Activated T-helper 1 cell treated with anti-CD3 and anti-CD28 coated beads, Interleukin-12 subunit alpha, Interleukin-12 subunit beta, Interleukin-2, Interleukin-4 antibody, amounts not matched to agents 30 ng/mL and 10 ng/mL and 1 ng/mL, durations not matched to agents 14 hours and 24 hours and 36 hours (primary cell): ENCODE results near the gene NUDCD3. TPM values are rescaled to one million over a fixed set of nuclear protein-coding genes. Genes with fewer than 3 reads are reported as not detected.

Experiments
- DNase-seq: peaks from one replicate; pipeline ENCODE4 v3.0.0; 2021; ENCODE audit warnings: low spot score
- H3K27ac Mint-ChIP-seq: one replicate; pipeline ENCODE4 v1.8.0; 2021; ENCODE audit warnings: mild to moderate bottlenecking, mixed read lengths
- H3K27me3 Mint-ChIP-seq: one replicate; pipeline ENCODE4 v1.8.0; 2022; ENCODE audit warnings: mild to moderate bottlenecking, moderate library complexity, mixed read lengths; ENCODE audit not compliant: insufficient read depth
- H3K36me3 Mint-ChIP-seq: one replicate; pipeline ENCODE4 v1.8.0; 2021; ENCODE audit warnings: low read depth, mixed read lengths
- H3K4me1 Mint-ChIP-seq: one replicate; pipeline ENCODE4 v1.8.0; 2021; ENCODE audit warnings: low read depth, mixed read lengths
- H3K4me3 Mint-ChIP-seq: one replicate; pipeline ENCODE4 v1.8.0; 2021; ENCODE audit warnings: mild to moderate bottlenecking, moderate library complexity, mixed read lengths
- H3K9me3 Mint-ChIP-seq: one replicate; pipeline ENCODE4 v1.8.0; 2021; ENCODE audit warnings: mixed read lengths
- intact Hi-C: fragments of 100-400 bp; cut with micrococcal nuclease; formaldehyde crosslinking; loops from one replicate; pipeline ENCODE4 v1.15.1; 2024
- total RNA-seq: library from RNA; stranded (reverse); gene quantifications from 2 replicates; pipeline ENCODE4 v1.2.3, GENCODE V29; 2022

NUDCD3 gene
- total RNA-seq, 1 donor from 2014 or later = 83.1 TPM

GRCh38 chr7:44416941-44417340 lies 73.5 kb downstream of the NUDCD3 start:
- Mint-ChIP-seq H3K4me3 (no peak overlapping the region), H3K36me3 (peaks cover 15% of the 10 kb centered on the region), H3K9me3 (peaks cover 4% of the 10 kb centered on the region), H3K4me1 (peaks cover 11% of the 10 kb centered on the region), H3K27ac (no peak overlapping the region), H3K27me3 (no peaks in the 10 kb centered on the region)
- DNase-seq = no peak
- intact Hi-C loops = loop anchor here (5.0 kb wide), 1 partner anchor 45 kb away; no protein-coding TSS in a partner anchor

GRCh38 chr7:44415510-44415909 lies 74.9 kb downstream of the NUDCD3 start:
- no peak overlapping the region for H3K4me3 Mint-ChIP-seq
- intact Hi-C loops = loop anchor here (5.0 kb wide), 1 partner anchor 47 kb away; no protein-coding TSS in a partner anchor
- peaks cover 24% of the 10 kb centered on the region for H3K36me3 Mint-ChIP-seq
- no peak overlapping the region for H3K27ac Mint-ChIP-seq
- peaks cover 11% of the 10 kb centered on the region for H3K4me1 Mint-ChIP-seq
- peaks cover 8% of the 10 kb centered on the region for H3K9me3 Mint-ChIP-seq
- H3K27me3 Mint-ChIP-seq = no peaks in the 10 kb centered on the region
- DNase-seq = no peak

- no peak overlapping the region for H3K4me3 Mint-ChIP-seq
Measured at GRCh38 chr7:44415047-44415446, 75.4 kb downstream of the NUDCD3 start.

GRCh38 chr7:44411306-44411705 lies 79.2 kb downstream of the NUDCD3 start:
- no peak for DNase-seq
- H3K27me3 Mint-ChIP-seq = no peaks in the 10 kb centered on the region
- H3K36me3 Mint-ChIP-seq = peaks cover 33% of the 10 kb centered on the region
- no peak overlapping the region for H3K27ac Mint-ChIP-seq
- intact Hi-C loops = no loop called here
- peaks cover 8% of the 10 kb centered on the region for H3K9me3 Mint-ChIP-seq
- no peak overlapping the region for H3K4me3 Mint-ChIP-seq
- H3K4me1 Mint-ChIP-seq = peaks cover 11% of the 10 kb centered on the region

More at GRCh38 chr7:44415047-44415446, 75.4 kb downstream of the NUDCD3 start:
- peaks cover 25% of the 10 kb centered on the region for H3K36me3 Mint-ChIP-seq
- intact Hi-C loops = loop anchor here (5.0 kb wide), 1 partner anchor 47 kb away; no protein-coding TSS in a partner anchor
- no peaks in the 10 kb centered on the region for H3K27me3 Mint-ChIP-seq
- H3K9me3 Mint-ChIP-seq = peaks cover 8% of the 10 kb centered on the region
- DNase-seq = no peak
- no peak overlapping the region for H3K27ac Mint-ChIP-seq
- H3K4me1 Mint-ChIP-seq = peaks cover 11% of the 10 kb centered on the region

- DNase-seq = no peak
- Mint-ChIP-seq H3K27ac (no peak overlapping the region), H3K9me3 (peaks cover 8% of the 10 kb centered on the region), H3K4me1 (no peaks in the 10 kb centered on the region), H3K36me3 (peaks cover 31% of the 10 kb centered on the region), H3K4me3 (no peak overlapping the region), H3K27me3 (no peaks in the 10 kb centered on the region)
- intact Hi-C loops = no loop called here
Measured at GRCh38 chr7:44408596-44408995, 81.9 kb downstream of the NUDCD3 start.

- intact Hi-C loops = no loop called here
- Mint-ChIP-seq H3K27ac (no peak overlapping the region), H3K4me3 (no peak overlapping the region), H3K36me3 (peaks cover 16% of the 10 kb centered on the region), H3K27me3 (no peaks in the 10 kb centered on the region), H3K4me1 (no peaks in the 10 kb centered on the region), H3K9me3 (no peaks in the 10 kb centered on the region)
- DNase-seq = no peak
Measured at GRCh38 chr7:44403775-44404174, 86.7 kb downstream of the NUDCD3 start.

- H3K27ac Mint-ChIP-seq = no peak overlapping the region
- intact Hi-C loops = no loop called here
Measured at GRCh38 chr7:44403176-44403759, 87.2 kb downstream of the NUDCD3 start.

GRCh38 chr7:44402401-44403060 lies 87.9 kb downstream of the NUDCD3 start:
- Mint-ChIP-seq H3K36me3 (peaks cover 16% of the 10 kb centered on the region), H3K4me1 (no peaks in the 10 kb centered on the region), H3K27ac (no peak overlapping the region), H3K27me3 (no peaks in the 10 kb centered on the region), H3K9me3 (no peaks in the 10 kb centered on the region), H3K4me3 (no peak overlapping the region)
- no peak for DNase-seq
- intact Hi-C loops = no loop called here

More at GRCh38 chr7:44403176-44403759, 87.2 kb downstream of the NUDCD3 start:
- Mint-ChIP-seq H3K9me3 (no peaks in the 10 kb centered on the region), H3K4me1 (no peaks in the 10 kb centered on the region), H3K36me3 (peaks cover 16% of the 10 kb centered on the region), H3K4me3 (no peak overlapping the region), H3K27me3 (no peaks in the 10 kb centered on the region)
- no peak for DNase-seq

GRCh38 chr7:44401692-44402091 lies 88.8 kb downstream of the NUDCD3 start:
- H3K4me1 Mint-ChIP-seq = no peaks in the 10 kb centered on the region
- no peaks in the 10 kb centered on the region for H3K27me3 Mint-ChIP-seq
- peaks cover 17% of the 10 kb centered on the region for H3K36me3 Mint-ChIP-seq
- intact Hi-C loops = no loop called here
- no peaks in the 10 kb centered on the region for H3K9me3 Mint-ChIP-seq
- no peak for DNase-seq
- no peak overlapping the region for H3K4me3 Mint-ChIP-seq
- no peak overlapping the region for H3K27ac Mint-ChIP-seq

- DNase-seq = no peak
- Mint-ChIP-seq H3K4me1 (no peaks in the 10 kb centered on the region), H3K36me3 (peaks cover 15% of the 10 kb centered on the region), H3K4me3 (no peak overlapping the region), H3K27me3 (no peaks in the 10 kb centered on the region), H3K9me3 (no peaks in the 10 kb centered on the region), H3K27ac (peak overlapping the region; percentile 40)
- intact Hi-C loops = no loop called here
Measured at GRCh38 chr7:44400033-44400511, 90.4 kb downstream of the NUDCD3 start.

GRCh38 chr7:44398953-44399574 lies 91.4 kb downstream of the NUDCD3 start:
- H3K4me1 Mint-ChIP-seq = no peaks in the 10 kb centered on the region
- no peak overlapping the region for H3K4me3 Mint-ChIP-seq
- no peaks in the 10 kb centered on the region for H3K27me3 Mint-ChIP-seq
- H3K9me3 Mint-ChIP-seq = no peaks in the 10 kb centered on the region
- no peak for DNase-seq
- peaks cover 13% of the 10 kb centered on the region for H3K36me3 Mint-ChIP-seq
- no peak overlapping the region for H3K27ac Mint-ChIP-seq
- intact Hi-C loops = no loop called here

- Mint-ChIP-seq H3K36me3 (peaks cover 11% of the 10 kb centered on the region), H3K27ac (no peak overlapping the region), H3K9me3 (no peaks in the 10 kb centered on the region), H3K27me3 (no peaks in the 10 kb centered on the region), H3K4me1 (no peaks in the 10 kb centered on the region), H3K4me3 (no peak overlapping the region)
- DNase-seq = no peak
- intact Hi-C loops = no loop called here
Measured at GRCh38 chr7:44398511-44398911, 91.9 kb downstream of the NUDCD3 start.

- intact Hi-C loops = no loop called here
- Mint-ChIP-seq H3K4me3 (no peak overlapping the region), H3K9me3 (no peaks in the 10 kb centered on the region), H3K27me3 (no peaks in the 10 kb centered on the region), H3K27ac (no peak overlapping the region), H3K36me3 (peaks cover 5% of the 10 kb centered on the region), H3K4me1 (no peaks in the 10 kb centered on the region)
- DNase-seq = no peak
Measured at GRCh38 chr7:44396931-44397545, 93.4 kb downstream of the NUDCD3 start.
